Spleen (tissue), 7 donors: ENCODE results near the gene CEMIP.

ENCODE experiments used
- CTCF ChIP-seq, 11 experiments: fragments of 200-600 bp in 7 of 11; fragments of 450-650 bp in 4 of 11; sonication (generic) in 4 of 11; IDR thresholded peaks in 8 of 11; conservative IDR thresholded peaks in 3 of 11; 1 replicate in 7 of 11; 2 replicates in 4 of 11; pipeline versions ENCODE4 v1.4.0 to v1.8.0; 2016 to 2021; ENCODE audit warnings: antibody characterized with exemption in 11 of 11, inconsistent platforms in 4 of 11, mild to moderate bottlenecking in 1 of 11
- POLR2A ChIP-seq, 3 donors: fragments of 450-650 bp; IDR thresholded peaks; one replicate each; pipeline ENCODE4 v1.5.1; 2017; ENCODE audit warnings: antibody characterized with exemption in 3 of 3, mild to moderate bottlenecking in 1 of 3
- POLR2AphosphoS5 ChIP-seq, 3 donors: sonication (generic); formaldehyde crosslinking; IDR thresholded peaks; one replicate each; pipeline ENCODE4 v1.5.1; 2017; ENCODE audit warnings: antibody characterized with exemption in 3 of 3
- donor health status: DM: no; HTN: no; CAD: no; lungs with moderate emphysema.
- donor health status: DM: no; HTN: no; CAD: no.
- donor health status: DM: no; HTN: no; CAD: no.

- TF ChIP-seq POLR2A (IDR thresholded peaks at IDR 0.05), result no peak
- no peak for TF ChIP-seq POLR2AphosphoS5 (IDR thresholded peaks at IDR 0.05)
- no peak for TF ChIP-seq CTCF (IDR thresholded peaks at IDR 0.05 in 8 of 11, conservative IDR thresholded peaks at IDR 0.05 in 3 of 11)
Observed at GRCh38 chr15:80931191-80931590, 152.0 kb downstream of the CEMIP start.
